HL-60 (cell line): Measurements from ENCODE around the gene HMCN2.

Source experiments
- DNase-seq, 2 experiments: peaks; one replicate each; pipeline ENCODE4 v3.0.0-alpha.2; 2010 to 2020; ENCODE audit warnings: low read depth in 1 of 2, low spot score in 1 of 2
- H3K27ac ChIP-seq: fragments of 250-450 bp; sonication (Bioruptor Pico); replicated peaks from 2 replicates; pipeline ENCODE4 v1.5.1; 2020; ENCODE audit warnings: mild to moderate bottlenecking, moderate library complexity
- H3K27me3 ChIP-seq: fragments of 250-450 bp; sonication (Bioruptor Pico); 2 replicates; pipeline ENCODE4 v1.5.1; 2021; ENCODE audit warnings: mild to moderate bottlenecking, moderate library complexity; ENCODE audit not compliant: insufficient read depth, poor library complexity, severe bottlenecking
- H3K4me3 ChIP-seq: replicated peaks from 2 replicates; pipeline ENCODE4 v1.5.1; 2011; ENCODE audit warnings: mild to moderate bottlenecking, control low read depth, low read length; ENCODE audit not compliant: insufficient read depth
- GABPA ChIP-seq: IDR thresholded peaks from 2 replicates; pipeline ENCODE4 v1.6.1; 2012; ENCODE audit warnings: low read depth
- POLR2AphosphoS5 ChIP-seq: IDR thresholded peaks from 2 replicates; pipeline ENCODE4 v1.6.1; 2012; ENCODE audit warnings: low read depth
- REST ChIP-seq: IDR thresholded peaks from 2 replicates; pipeline ENCODE4 v1.6.1; 2012; ENCODE audit warnings: low read depth; ENCODE audit not compliant: insufficient replicate concordance
- SPI1 ChIP-seq: IDR thresholded peaks from 2 replicates; pipeline ENCODE4 v1.6.1; 2012; ENCODE audit warnings: low read depth, mild to moderate bottlenecking, borderline replicate concordance
- TF ChIP-seq, protein P1 (sequence below): IDR thresholded peaks from one replicate; pipeline ENCODE4 v1.5.1; 2011; ENCODE audit warnings: low read length, control low read depth, inconsistent platforms; ENCODE audit not compliant: insufficient read depth

Gene HMCN2

DNA sequence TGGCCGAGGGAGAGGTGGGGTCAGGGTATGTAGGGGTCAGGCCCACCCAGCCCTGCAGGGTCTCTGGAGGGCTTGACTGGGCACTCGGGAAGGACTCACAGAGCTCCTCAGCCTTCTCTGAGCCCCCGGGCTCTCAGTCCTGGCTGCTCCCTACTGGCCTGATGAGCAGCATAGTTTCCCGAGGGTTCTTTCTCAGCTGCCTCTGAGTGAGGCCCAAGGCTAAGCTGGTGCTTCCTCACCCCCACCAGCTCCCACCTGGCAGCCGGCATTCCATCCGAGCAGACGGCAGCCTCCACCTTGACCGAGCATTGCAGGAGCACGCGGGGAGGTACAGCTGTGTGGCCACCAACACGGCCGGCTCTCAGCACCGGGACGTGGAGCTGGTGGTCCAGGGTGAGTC lies 56.0 kb downstream of the HMCN2 start:
- Histone ChIP-seq H3K27ac (no peak overlapping the region), H3K4me3 (no peak overlapping the region), H3K27me3 (peaks cover 9% of the 10 kb centered on the region)
- TF ChIP-seq REST (no peak), POLR2AphosphoS5 (no peak), GABPA (no peak), SPI1 (no peak)
- TF ChIP-seq, protein P1, sequence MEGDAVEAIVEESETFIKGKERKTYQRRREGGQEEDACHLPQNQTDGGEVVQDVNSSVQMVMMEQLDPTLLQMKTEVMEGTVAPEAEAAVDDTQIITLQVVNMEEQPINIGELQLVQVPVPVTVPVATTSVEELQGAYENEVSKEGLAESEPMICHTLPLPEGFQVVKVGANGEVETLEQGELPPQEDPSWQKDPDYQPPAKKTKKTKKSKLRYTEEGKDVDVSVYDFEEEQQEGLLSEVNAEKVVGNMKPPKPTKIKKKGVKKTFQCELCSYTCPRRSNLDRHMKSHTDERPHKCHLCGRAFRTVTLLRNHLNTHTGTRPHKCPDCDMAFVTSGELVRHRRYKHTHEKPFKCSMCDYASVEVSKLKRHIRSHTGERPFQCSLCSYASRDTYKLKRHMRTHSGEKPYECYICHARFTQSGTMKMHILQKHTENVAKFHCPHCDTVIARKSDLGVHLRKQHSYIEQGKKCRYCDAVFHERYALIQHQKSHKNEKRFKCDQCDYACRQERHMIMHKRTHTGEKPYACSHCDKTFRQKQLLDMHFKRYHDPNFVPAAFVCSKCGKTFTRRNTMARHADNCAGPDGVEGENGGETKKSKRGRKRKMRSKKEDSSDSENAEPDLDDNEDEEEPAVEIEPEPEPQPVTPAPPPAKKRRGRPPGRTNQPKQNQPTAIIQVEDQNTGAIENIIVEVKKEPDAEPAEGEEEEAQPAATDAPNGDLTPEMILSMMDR = no peak
- no peak for DNase-seq

GRCh38 chr9:130323051-130323745 lies 57.6 kb downstream of the HMCN2 start:
- peaks cover 22% of the 10 kb centered on the region for H3K27me3 ChIP-seq
- no peak overlapping the region for H3K4me3 ChIP-seq
- TF ChIP-seq POLR2AphosphoS5 (no peak), REST (no peak), SPI1 (no peak), GABPA (no peak)
- TF ChIP-seq, protein P1 = no peak
- H3K27ac ChIP-seq = no peak overlapping the region
- DNase-seq = no peak

GRCh38 chr9:130325921-130326320 lies 60.4 kb downstream of the HMCN2 start:
- Histone ChIP-seq H3K27ac (no peak overlapping the region), H3K4me3 (no peak overlapping the region), H3K27me3 (peaks cover 33% of the 10 kb centered on the region)
- TF ChIP-seq, protein P1 = no peak
- TF ChIP-seq REST = no peak
- TF ChIP-seq GABPA = no peak
- no peak for TF ChIP-seq POLR2AphosphoS5
- no peak for TF ChIP-seq SPI1
- DNase-seq = no peak
